D721Med (cell line): ENCODE data around the gene TCF4.

Experiments
- DNase-seq: peaks from one replicate; pipeline ENCODE4 v3.0.0; 2011; ENCODE audit warnings: low spot score; ENCODE audit not compliant: insufficient read length
- FAIRE-seq: peaks from 2 replicates; lab custom pipeline; 2011; peaks lifted over from hg19 to GRCh38; lab: Jason Lieb, UNC
- CTCF ChIP-seq: IDR thresholded peaks from 2 replicates; pipeline ENCODE4 v1.5.1; 2012; ENCODE audit warnings: mild to moderate bottlenecking, control low read depth; ENCODE audit not compliant: insufficient read depth; ENCODE audit errors: missing control alignments

The TCF4 gene

GRCh38 chr18:55239740-55240139 lies 348.3 kb downstream of the TCF4 start:
- no peak for TF ChIP-seq CTCF
- FAIRE-seq: no peak
- no peak for DNase-seq

GRCh38 chr18:55237660-55238059 lies 350.3 kb downstream of the TCF4 start:
- TF ChIP-seq CTCF: no peak
- DNase-seq (no peak), FAIRE-seq (no peak)

- FAIRE-seq: no peak
- no peak for TF ChIP-seq CTCF
- DNase-seq: no peak
Measured at GRCh38 chr18:55236150-55236931, 351.7 kb downstream of the TCF4 start.

GRCh38 chr18:55235094-55235461 lies 352.9 kb downstream of the TCF4 start:
- no peak for FAIRE-seq
- TF ChIP-seq CTCF: no peak

GRCh38 chr18:55234366-55235093 lies 353.5 kb downstream of the TCF4 start:
- peak; percentile 68 for DNase-seq
- peak; percentile 68 for TF ChIP-seq CTCF
- peak; percentile 100 for FAIRE-seq

More at GRCh38 chr18:55235094-55235461, 352.9 kb downstream of the TCF4 start:
- peak; percentile 29 for DNase-seq

GRCh38 chr18:55233857-55234256 lies 354.1 kb downstream of the TCF4 start:
- TF ChIP-seq CTCF: no peak
- no peak for FAIRE-seq
- DNase-seq: no peak

GRCh38 chr18:55232506-55232905 lies 355.5 kb downstream of the TCF4 start:
- no peak for FAIRE-seq
- TF ChIP-seq CTCF: no peak
- no peak for DNase-seq
